Uterus (tissue), 4 donors: ENCODE measurements around the gene KLRF1. TPM values are rescaled to one million over a fixed set of nuclear protein-coding genes. Genes with fewer than 3 reads are reported as not detected.

Experiments
- DNase-seq, 2 donors: peaks; one replicate each; pipeline ENCODE4 v3.0.0-alpha.2; 2019 to 2020
- H3K27ac ChIP-seq, 2 donors: fragments of 200-600 bp; sonication (generic); 1 replicate in 1 of 2; 2 replicates in 1 of 2; pipeline ENCODE4 v1.5.1; 2016 to 2018
- H3K27me3 ChIP-seq, 2 donors: fragments of 200-600 bp; sonication (generic); one replicate each; pipeline ENCODE4 v1.5.1; 2018 to 2019; ENCODE audit warnings: control low read depth in 1 of 2
- H3K36me3 ChIP-seq, 2 donors: fragments of 200-600 bp; sonication (generic); one replicate each; pipeline ENCODE4 v1.5.1; 2019; ENCODE audit warnings: control low read depth in 1 of 2
- H3K4me1 ChIP-seq, 2 donors: fragments of 200-600 bp; sonication (generic); one replicate each; pipeline ENCODE4 v1.5.1; 2018 to 2019; ENCODE audit warnings: control low read depth in 1 of 2
- H3K4me3 ChIP-seq, 2 donors: fragments of 200-600 bp; sonication (generic); 1 replicate in 1 of 2; 2 replicates in 1 of 2; pipeline ENCODE4 v1.5.1; 2018 to 2019; ENCODE audit warnings: mild to moderate bottlenecking in 1 of 2
- H3K9me3 ChIP-seq, 2 donors: fragments of 200-600 bp; sonication (generic); one replicate each; pipeline ENCODE4 v1.5.1; 2019; ENCODE audit warnings: control low read depth in 1 of 2
- CTCF ChIP-seq, 4 experiments: fragments of 200-600 bp in 2 of 4; fragments of 450-650 bp in 2 of 4; sonication (generic) in 2 of 4; IDR thresholded peaks; one replicate each; pipeline ENCODE4 v1.5.1; 2016 to 2019; ENCODE audit warnings: antibody characterized with exemption in 4 of 4, mild to moderate bottlenecking in 2 of 4, moderate library complexity in 1 of 4
- POLR2A ChIP-seq, 2 donors: fragments of 450-650 bp; IDR thresholded peaks; one replicate each; pipeline ENCODE4 v1.6.1; 2016; ENCODE audit warnings: antibody characterized with exemption in 2 of 2, mild to moderate bottlenecking in 1 of 2, moderate library complexity in 1 of 2
- intact Hi-C: fragments of 100-400 bp; cut with DNase I; formaldehyde crosslinking; loops from one replicate; pipeline ENCODE4 v1.15.1; 2023; ENCODE audit warnings: low total_unique reads
- total RNA-seq, 4 donors: library from RNA; depleted of rRNA in 3 of 4; stranded (reverse); fragments of >200 nt in 3 of 4; gene quantifications; one replicate each; pipeline versions ENCODE4 v1.1.0 to v1.2.4, GENCODE V29; 2014 to 2023
- donor health status: DM: yes; HTN: yes; CAD: no.

Gene KLRF1
- total RNA-seq, 4 donors from 2014 or later = 0.35 to 1.5 TPM; not detected in 2

GRCh38 chr12:9888665-9889273, 61.5 kb downstream of the KLRF1 start:
- no peaks in the 10 kb centered on the region for H3K27me3 ChIP-seq
- no peaks in the 10 kb centered on the region for H3K36me3 ChIP-seq
- intact Hi-C loops = no loop called here
- H3K4me3 ChIP-seq = no peak overlapping the region
- no peaks in the 10 kb centered on the region for H3K4me1 ChIP-seq
- no peak for DNase-seq
- no peak overlapping the region for H3K27ac ChIP-seq
- TF ChIP-seq POLR2A (IDR thresholded peaks at IDR 0.05) = no peak
- TF ChIP-seq CTCF (IDR thresholded peaks at IDR 0.05) = no peak
- H3K9me3 ChIP-seq = no peaks in the 10 kb centered on the region

Other genes starting within 250 kb of the KLRF1 start
- under 1 TPM in 2 of 4 donors, not detected in 2; 0.41 to 0.61 TPM for gene KLRB1, start 219.6 kb upstream of the KLRF1 start, total RNA-seq
- gene CLEC2D, start 157.8 kb upstream of the KLRF1 start, total RNA-seq = 10 to 100 TPM in 2 of 4 donors, 1 to 10 TPM in 2; 6.8 to 22.8 (median 13.9) TPM
- 1 to 10 TPM in 1 of 4 donors, not detected in 3; 1.9 TPM for gene CLECL1, start 94.4 kb upstream of the KLRF1 start, total RNA-seq
- 10 to 100 TPM in 1 of 4 donors, 1 to 10 TPM in 2, under 1 TPM in 1; 0.88 to 10.2 (median 2.9) TPM for gene CD69, start 66.6 kb upstream of the KLRF1 start, total RNA-seq
- 10 to 100 TPM in 3 of 4 donors, 1 to 10 TPM in 1; 9.7 to 28.4 (median 22.6) TPM for gene CLEC2B, start 41.9 kb downstream of the KLRF1 start, total RNA-seq
- not detected for gene KLRF2, start 54.0 kb downstream of the KLRF1 start, total RNA-seq
- gene CLEC2A, start 104.9 kb downstream of the KLRF1 start, total RNA-seq = not detected
- gene CLEC12A, start 143.9 kb downstream of the KLRF1 start, total RNA-seq = 1 to 10 TPM in 1 of 4 donors, under 1 TPM in 1, not detected in 2; 0.41 to 1.6 TPM
- under 1 TPM in 1 of 4 donors, not detected in 3; 0.35 TPM for gene CLEC1B, start 171.6 kb downstream of the KLRF1 start, total RNA-seq
- not detected for gene CLEC12B, start 183.1 kb downstream of the KLRF1 start, total RNA-seq
- under 1 TPM in 1 of 4 donors, not detected in 3; 0.90 TPM for gene CLEC9A, start 203.2 kb downstream of the KLRF1 start, total RNA-seq